KMS-11 (cell line): ENCODE data around the gene SLC7A1.

Experiments used
- H2AFZ ChIP-seq: fragments of 200-600 bp; sonication (generic); 2 replicates; pipeline ENCODE4 v1.6.1; 2016; ENCODE audit warnings: antibody characterized with exemption, mixed run types, low read depth
- H3K27ac ChIP-seq: fragments of 200-600 bp; sonication (generic); 2 replicates; pipeline ENCODE4 v1.6.1; 2016; ENCODE audit warnings: mild to moderate bottlenecking, mixed run types
- H3K27me3 ChIP-seq: fragments of 200-600 bp; sonication (generic); 2 replicates; pipeline ENCODE4 v1.6.1; 2017; ENCODE audit warnings: mild to moderate bottlenecking, low read depth, mixed run types, moderate library complexity; ENCODE audit not compliant: insufficient read depth
- H3K36me3 ChIP-seq: fragments of 200-600 bp; sonication (generic); 2 replicates; pipeline ENCODE4 v1.6.1; 2017; ENCODE audit warnings: mild to moderate bottlenecking, mixed run types; ENCODE audit not compliant: insufficient read depth
- H3K4me1 ChIP-seq: fragments of 200-600 bp; sonication (generic); 2 replicates; pipeline ENCODE4 v1.6.1; 2016; ENCODE audit warnings: mild to moderate bottlenecking, low read depth, mixed run types; ENCODE audit not compliant: poor library complexity, severe bottlenecking
- H3K4me2 ChIP-seq: fragments of 200-600 bp; sonication (generic); 2 replicates; pipeline ENCODE4 v1.7.0; 2016; ENCODE audit warnings: mild to moderate bottlenecking, mixed run types
- H3K4me3 ChIP-seq: fragments of 200-600 bp; sonication (generic); IDR thresholded peaks from 2 replicates; pipeline ENCODE4 v1.6.1; 2017; ENCODE audit warnings: low read depth, low read length, mixed read lengths; ENCODE audit not compliant: insufficient read depth
- H3K79me2 ChIP-seq: fragments of 200-600 bp; sonication (generic); 2 replicates; pipeline ENCODE4 v1.6.1; 2016; ENCODE audit warnings: low read depth, mixed run types; ENCODE audit not compliant: insufficient read depth
- H3K9ac ChIP-seq: fragments of 200-600 bp; sonication (generic); 2 replicates; pipeline ENCODE4 v1.6.1; 2016; ENCODE audit warnings: mild to moderate bottlenecking, mixed run types
- H4K20me1 ChIP-seq: fragments of 200-600 bp; sonication (generic); 2 replicates; pipeline ENCODE4 v1.6.1; 2016; ENCODE audit warnings: mild to moderate bottlenecking, mixed run types; ENCODE audit not compliant: insufficient read depth
- TF ChIP-seq, protein P1 (sequence below): fragments of 200-600 bp; sonication (generic); conservative IDR thresholded peaks from 2 replicates; pipeline ENCODE4 v1.6.1; 2017; ENCODE audit warnings: low read depth, mild to moderate bottlenecking, antibody characterized with exemption, low read length, moderate library complexity, mixed read lengths

Gene SLC7A1

DNA sequence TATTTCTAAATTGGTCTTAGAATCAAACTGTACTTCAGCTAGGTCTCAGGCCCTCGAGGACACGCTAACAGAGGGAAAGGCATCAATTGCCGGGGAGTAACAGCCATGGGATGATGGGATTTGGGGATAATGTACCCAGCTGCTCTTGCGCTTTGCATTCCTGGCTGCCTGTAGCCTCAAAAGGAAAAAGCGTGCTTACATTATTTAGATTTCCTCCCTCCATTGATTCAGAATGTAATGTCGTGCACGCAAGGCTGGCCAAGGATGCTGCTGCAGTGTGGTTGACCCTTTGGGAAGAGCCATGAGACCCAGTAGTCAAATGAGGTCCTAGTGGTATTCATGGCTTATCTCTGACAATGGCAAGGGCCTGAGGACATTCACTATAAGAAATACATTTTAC, 95.1 kb downstream of the SLC7A1 start:
- H2AFZ ChIP-seq = no peak overlapping the region
- no peak overlapping the region for H3K4me2 ChIP-seq
- H3K4me3 ChIP-seq = no peak overlapping the region
- no peaks in the 10 kb centered on the region for H3K4me1 ChIP-seq
- no peaks in the 10 kb centered on the region for H3K79me2 ChIP-seq
- H3K9ac ChIP-seq = no peak overlapping the region
- no peaks in the 10 kb centered on the region for H4K20me1 ChIP-seq
- no peak overlapping the region for H3K27ac ChIP-seq
- H3K27me3 ChIP-seq = no peaks in the 10 kb centered on the region
- H3K36me3 ChIP-seq = no peaks in the 10 kb centered on the region
- TF ChIP-seq, protein P1, sequence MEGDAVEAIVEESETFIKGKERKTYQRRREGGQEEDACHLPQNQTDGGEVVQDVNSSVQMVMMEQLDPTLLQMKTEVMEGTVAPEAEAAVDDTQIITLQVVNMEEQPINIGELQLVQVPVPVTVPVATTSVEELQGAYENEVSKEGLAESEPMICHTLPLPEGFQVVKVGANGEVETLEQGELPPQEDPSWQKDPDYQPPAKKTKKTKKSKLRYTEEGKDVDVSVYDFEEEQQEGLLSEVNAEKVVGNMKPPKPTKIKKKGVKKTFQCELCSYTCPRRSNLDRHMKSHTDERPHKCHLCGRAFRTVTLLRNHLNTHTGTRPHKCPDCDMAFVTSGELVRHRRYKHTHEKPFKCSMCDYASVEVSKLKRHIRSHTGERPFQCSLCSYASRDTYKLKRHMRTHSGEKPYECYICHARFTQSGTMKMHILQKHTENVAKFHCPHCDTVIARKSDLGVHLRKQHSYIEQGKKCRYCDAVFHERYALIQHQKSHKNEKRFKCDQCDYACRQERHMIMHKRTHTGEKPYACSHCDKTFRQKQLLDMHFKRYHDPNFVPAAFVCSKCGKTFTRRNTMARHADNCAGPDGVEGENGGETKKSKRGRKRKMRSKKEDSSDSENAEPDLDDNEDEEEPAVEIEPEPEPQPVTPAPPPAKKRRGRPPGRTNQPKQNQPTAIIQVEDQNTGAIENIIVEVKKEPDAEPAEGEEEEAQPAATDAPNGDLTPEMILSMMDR = no peak

DNA sequence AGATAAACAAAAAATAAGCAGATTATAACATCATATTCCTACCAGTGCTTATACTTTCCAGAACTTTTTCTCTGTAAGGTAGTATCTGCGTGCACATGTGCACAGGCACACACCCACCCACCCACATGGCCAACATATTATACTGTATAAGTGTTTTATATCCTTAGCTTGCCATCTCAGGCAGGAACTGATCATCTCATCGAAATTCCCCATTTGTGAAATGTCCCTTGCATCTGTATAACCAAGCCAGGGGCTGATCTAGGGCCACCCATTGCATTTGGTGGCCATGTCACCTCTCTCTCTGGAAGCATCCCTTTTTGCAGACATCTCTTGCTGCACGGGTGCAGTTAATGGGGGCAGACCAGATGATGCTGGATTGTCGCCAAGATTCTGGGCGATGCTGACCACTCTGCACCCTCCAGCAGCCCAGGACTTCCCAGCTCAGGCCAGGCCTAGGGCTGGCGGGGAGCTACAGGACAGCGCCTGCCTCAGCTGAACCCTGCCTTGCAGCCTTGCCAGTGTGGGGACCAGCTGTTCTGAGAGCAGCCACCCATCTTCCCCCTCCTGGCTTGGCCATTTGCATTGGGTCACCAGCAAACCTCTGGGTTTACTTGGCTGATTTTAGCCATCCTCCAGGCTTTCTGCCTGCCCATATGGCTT, 95.9 kb downstream of the SLC7A1 start:
- TF ChIP-seq, protein P1 = no peak
- Histone ChIP-seq H3K4me3 (no peak overlapping the region), H3K4me1 (no peaks in the 10 kb centered on the region), H3K79me2 (no peaks in the 10 kb centered on the region), H3K27me3 (no peaks in the 10 kb centered on the region), H4K20me1 (no peaks in the 10 kb centered on the region), H3K36me3 (no peaks in the 10 kb centered on the region), H3K4me2 (no peak overlapping the region), H3K9ac (no peak overlapping the region), H2AFZ (no peak overlapping the region), H3K27ac (no peak overlapping the region)

DNA sequence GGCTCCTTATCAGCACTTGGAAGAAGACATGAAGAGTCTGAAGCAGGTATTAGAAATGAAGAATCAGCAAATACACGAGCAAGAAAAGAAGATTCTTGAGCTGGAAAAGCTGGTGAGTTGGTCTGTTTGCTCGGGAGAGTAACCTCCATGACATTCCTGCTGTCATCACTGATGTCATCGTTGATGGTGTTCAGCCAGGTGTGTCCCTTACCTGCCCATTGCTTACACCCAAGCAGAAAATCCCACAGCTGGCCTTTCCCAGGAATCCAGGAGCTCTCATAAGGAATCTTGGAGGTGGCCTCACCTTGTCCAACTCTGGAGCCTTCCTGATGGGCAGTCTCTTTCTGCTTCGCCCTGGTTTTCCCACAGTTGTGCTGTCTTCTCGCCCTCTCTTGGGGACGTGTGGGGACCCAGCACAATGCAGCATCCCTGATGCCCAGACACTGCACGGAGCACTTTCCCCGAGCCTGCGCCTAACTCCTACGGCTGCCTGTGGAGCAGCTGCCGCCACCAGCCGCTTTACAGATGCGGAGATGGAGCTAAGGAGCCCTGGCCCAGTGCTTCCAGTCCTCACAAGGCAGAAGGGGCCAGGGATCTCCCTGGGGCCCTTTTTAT, 97.0 kb downstream of the SLC7A1 start:
- Histone ChIP-seq H3K4me2 (no peak overlapping the region), H3K4me1 (no peaks in the 10 kb centered on the region), H3K27ac (no peak overlapping the region), H3K9ac (no peak overlapping the region), H3K79me2 (no peaks in the 10 kb centered on the region), H2AFZ (no peak overlapping the region), H3K4me3 (no peak overlapping the region), H3K36me3 (no peaks in the 10 kb centered on the region), H3K27me3 (no peaks in the 10 kb centered on the region), H4K20me1 (no peaks in the 10 kb centered on the region)
- TF ChIP-seq, protein P1 = no peak

DNA sequence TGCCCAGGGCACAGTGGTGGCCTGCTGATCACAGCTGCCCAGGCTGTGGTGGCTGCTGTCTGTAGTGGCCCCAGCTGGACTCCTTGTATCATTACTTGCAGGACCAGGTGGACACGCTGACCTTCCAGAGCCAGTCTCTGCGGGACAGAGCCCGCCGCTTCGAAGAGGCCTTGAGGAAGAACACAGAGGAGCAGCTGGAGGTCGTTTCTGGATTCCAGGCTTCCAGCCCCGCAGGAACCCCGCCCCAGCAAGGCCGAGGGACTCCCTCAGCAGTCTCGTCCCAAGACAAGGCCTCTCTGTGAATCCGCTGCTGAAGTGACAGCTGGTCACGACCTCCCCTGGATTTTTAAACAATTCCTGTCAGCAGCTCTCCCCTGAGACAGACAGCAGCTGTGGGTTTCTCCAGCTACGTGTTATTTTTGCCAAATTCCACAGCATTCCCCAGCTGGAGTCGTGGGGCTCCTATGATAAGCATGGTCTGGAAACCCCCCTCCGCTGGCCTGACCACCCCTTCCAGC, 98.3 kb downstream of the SLC7A1 start:
- TF ChIP-seq, protein P1 = no peak
- Histone ChIP-seq H4K20me1 (no peaks in the 10 kb centered on the region), H2AFZ (no peak overlapping the region), H3K79me2 (no peaks in the 10 kb centered on the region), H3K27ac (no peak overlapping the region), H3K4me2 (no peak overlapping the region), H3K27me3 (no peaks in the 10 kb centered on the region), H3K9ac (no peak overlapping the region), H3K36me3 (no peaks in the 10 kb centered on the region), H3K4me3 (no peak overlapping the region), H3K4me1 (no peaks in the 10 kb centered on the region)
